ENCODE results near the gene ANKRD45. TPM values are rescaled to one million over a fixed set of nuclear protein-coding genes. Genes with fewer than 3 reads are reported as not detected.
"Not testable (repeated sequence)": the region's sequence is repeated elsewhere in the genome, so short reads cannot be mapped to it uniquely, and the experiment has no call there.

Gene ANKRD45
- total RNA-seq, 1 donor from 2014 or later = 2.3 TPM

DNA sequence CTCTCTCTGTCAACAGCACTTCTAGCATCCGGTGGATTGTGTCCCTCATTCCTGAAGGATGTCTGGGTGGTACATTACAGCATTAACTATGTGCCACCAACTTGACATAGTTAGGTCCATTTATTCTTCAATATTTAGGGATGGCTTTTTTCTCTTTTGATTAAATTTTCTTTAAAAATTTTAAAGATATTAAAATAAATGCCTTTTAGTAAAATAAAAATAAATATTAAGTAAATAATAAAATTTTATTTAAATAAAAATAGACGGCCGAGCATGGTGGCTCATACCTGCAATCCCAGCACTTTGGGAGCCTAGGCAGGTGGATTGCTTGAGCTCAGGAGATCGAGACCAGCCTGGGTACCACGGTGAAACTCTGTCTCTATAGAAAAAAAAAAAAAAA is 35.5 kb upstream of the ANKRD45 start:
- Histone ChIP-seq H3K36me3 (no peaks in the 10 kb centered on the region), H3K27ac (no peak overlapping the region), H3K79me2 (ENCODE audit: low read depth) (no peaks in the 10 kb centered on the region), H3K9ac (no peak overlapping the region), H3K27me3 (peaks cover 12% of the 10 kb centered on the region), H3F3A (ENCODE audit: low read depth) (no peaks in the 10 kb centered on the region), H3K4me3 (no peak overlapping the region), H4K20me1 (ENCODE audit: low read depth) (no peaks in the 10 kb centered on the region), H3K4me1 (no peaks in the 10 kb centered on the region), H3K4me2 (no peak overlapping the region), H3K9me3 (ENCODE audit: low read depth) (no peaks in the 10 kb centered on the region), H2AFZ (replicated peaks) (no peak overlapping the region)
- Mint-ChIP-seq H3K36me3 (no peaks in the 10 kb centered on the region), H3K9me3 (no peaks in the 10 kb centered on the region), H3K4me1 (no peaks in the 10 kb centered on the region), H3K27ac (no peak overlapping the region), H3K4me3 (no peak overlapping the region), H3K27me3 (ENCODE audit: insufficient read depth, low read depth) (peaks cover 2% of the 10 kb centered on the region)
- no peak for DNase-seq (ENCODE audit: low spot score)
- TF ChIP-seq EZH2 (IDR thresholded peaks at IDR 0.05) (no peak), EZH2phosphoT487 (IDR thresholded peaks at IDR 0.05) (no peak)
- TF ChIP-seq, protein P1, sequence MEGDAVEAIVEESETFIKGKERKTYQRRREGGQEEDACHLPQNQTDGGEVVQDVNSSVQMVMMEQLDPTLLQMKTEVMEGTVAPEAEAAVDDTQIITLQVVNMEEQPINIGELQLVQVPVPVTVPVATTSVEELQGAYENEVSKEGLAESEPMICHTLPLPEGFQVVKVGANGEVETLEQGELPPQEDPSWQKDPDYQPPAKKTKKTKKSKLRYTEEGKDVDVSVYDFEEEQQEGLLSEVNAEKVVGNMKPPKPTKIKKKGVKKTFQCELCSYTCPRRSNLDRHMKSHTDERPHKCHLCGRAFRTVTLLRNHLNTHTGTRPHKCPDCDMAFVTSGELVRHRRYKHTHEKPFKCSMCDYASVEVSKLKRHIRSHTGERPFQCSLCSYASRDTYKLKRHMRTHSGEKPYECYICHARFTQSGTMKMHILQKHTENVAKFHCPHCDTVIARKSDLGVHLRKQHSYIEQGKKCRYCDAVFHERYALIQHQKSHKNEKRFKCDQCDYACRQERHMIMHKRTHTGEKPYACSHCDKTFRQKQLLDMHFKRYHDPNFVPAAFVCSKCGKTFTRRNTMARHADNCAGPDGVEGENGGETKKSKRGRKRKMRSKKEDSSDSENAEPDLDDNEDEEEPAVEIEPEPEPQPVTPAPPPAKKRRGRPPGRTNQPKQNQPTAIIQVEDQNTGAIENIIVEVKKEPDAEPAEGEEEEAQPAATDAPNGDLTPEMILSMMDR (IDR thresholded peaks at IDR 0.05) = no peak

DNA sequence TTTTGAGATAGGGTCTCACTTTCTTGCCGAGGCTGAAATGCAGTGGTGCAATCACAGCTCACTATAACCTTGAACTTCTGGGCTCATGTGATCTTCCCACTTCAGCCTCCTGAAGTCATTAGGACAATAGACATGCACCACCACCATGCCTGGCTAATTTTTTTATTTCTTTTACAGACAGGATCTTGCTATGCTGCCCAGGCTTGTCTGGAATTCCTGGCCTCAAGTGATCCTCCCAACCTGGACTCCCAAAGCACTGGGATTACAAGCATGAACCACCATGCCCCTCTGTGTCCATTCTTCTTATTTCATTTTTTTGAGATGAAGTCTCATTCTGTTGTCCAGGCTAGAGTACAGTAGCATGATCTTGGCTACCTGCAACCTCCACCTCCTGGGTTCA is 33.1 kb upstream of the ANKRD45 start:
- no peak overlapping the region for H3K4me3 Mint-ChIP-seq
- Histone ChIP-seq H3F3A (ENCODE audit: low read depth) (no peaks in the 10 kb centered on the region), H2AFZ (replicated peaks) (no peak overlapping the region), H3K4me2 (no peak overlapping the region), H3K36me3 (no peaks in the 10 kb centered on the region), H3K9ac (no peak overlapping the region), H3K27ac (no peak overlapping the region), H4K20me1 (ENCODE audit: low read depth) (no peaks in the 10 kb centered on the region), H3K27me3 (no peaks in the 10 kb centered on the region), H3K9me3 (ENCODE audit: low read depth) (no peaks in the 10 kb centered on the region), H3K79me2 (ENCODE audit: low read depth) (no peaks in the 10 kb centered on the region), H3K4me1 (no peaks in the 10 kb centered on the region), H3K4me3 (no peak overlapping the region)
- no peak overlapping the region for H3K27ac Mint-ChIP-seq
- no peak for TF ChIP-seq EZH2 (IDR thresholded peaks at IDR 0.05)
- TF ChIP-seq EZH2phosphoT487 (IDR thresholded peaks at IDR 0.05) = no peak
- TF ChIP-seq, protein P1 (IDR thresholded peaks at IDR 0.05) = no peak
- no peaks in the 10 kb centered on the region for H3K36me3 Mint-ChIP-seq
- H3K9me3 Mint-ChIP-seq = no peaks in the 10 kb centered on the region
- no peak for DNase-seq (ENCODE audit: low spot score)
- peaks cover 2% of the 10 kb centered on the region for H3K27me3 Mint-ChIP-seq (ENCODE audit: insufficient read depth, low read depth)
- H3K4me1 Mint-ChIP-seq = no peaks in the 10 kb centered on the region

DNA sequence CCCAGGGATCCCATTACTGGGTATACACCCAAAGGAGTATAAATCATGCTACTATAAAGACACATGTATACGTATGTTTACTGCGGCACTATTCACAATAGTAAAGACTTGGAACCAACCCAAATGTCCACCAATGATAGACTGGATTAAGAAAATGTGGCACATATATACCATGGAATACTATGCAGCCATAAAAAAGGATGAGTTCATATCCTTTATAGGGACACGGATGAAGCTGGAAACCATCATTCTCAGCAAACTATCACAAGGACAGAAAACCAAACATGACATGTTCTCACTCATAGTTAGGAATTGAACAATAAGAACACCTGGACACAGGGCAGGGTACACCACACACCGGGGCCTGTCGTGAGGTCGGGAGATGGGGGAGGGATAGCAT is 31.6 kb upstream of the ANKRD45 start:
- not testable (repeated sequence) for H4K20me1 ChIP-seq (ENCODE audit: low read depth); H2AFZ ChIP-seq (replicated peaks); H3K27me3 Mint-ChIP-seq (ENCODE audit: insufficient read depth, low read depth); H3K27ac Mint-ChIP-seq; H3F3A ChIP-seq (ENCODE audit: low read depth); DNase-seq (ENCODE audit: low spot score); H3K9me3 Mint-ChIP-seq; H3K4me1 ChIP-seq; H3K79me2 ChIP-seq (ENCODE audit: low read depth); H3K4me2 ChIP-seq; H3K4me3 ChIP-seq; H3K36me3 Mint-ChIP-seq; H3K9ac ChIP-seq; H3K9me3 ChIP-seq (ENCODE audit: low read depth); H3K27me3 ChIP-seq; H3K4me1 Mint-ChIP-seq; H3K4me3 Mint-ChIP-seq; H3K36me3 ChIP-seq; H3K27ac ChIP-seq

DNA sequence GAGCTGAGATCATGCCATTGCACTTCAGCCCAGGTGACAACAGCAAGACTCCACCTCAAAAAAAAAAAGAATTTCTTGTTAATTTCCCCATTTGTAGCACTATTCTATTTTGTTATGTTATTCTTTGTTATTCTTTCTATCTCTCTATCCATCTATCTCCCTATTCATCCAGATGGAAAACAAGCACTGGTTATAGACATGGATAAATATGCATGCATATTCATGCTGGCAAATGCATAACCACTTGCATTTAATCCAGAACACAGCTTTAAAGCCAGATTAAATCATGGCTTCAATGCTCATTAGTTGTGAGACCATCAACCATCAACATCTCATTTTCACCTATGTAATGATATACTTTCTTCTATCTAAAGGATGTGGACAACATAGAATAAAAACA is 23.6 kb upstream of the ANKRD45 start:
- no peaks in the 10 kb centered on the region for H3K4me1 ChIP-seq
- no peaks in the 10 kb centered on the region for H3K9me3 Mint-ChIP-seq
- no peak overlapping the region for H3K27ac Mint-ChIP-seq
- H3K4me3 ChIP-seq = no peak overlapping the region
- no peaks in the 10 kb centered on the region for H3K36me3 ChIP-seq
- H3K9me3 ChIP-seq (ENCODE audit: low read depth) = no peaks in the 10 kb centered on the region
- no peak overlapping the region for H3K9ac ChIP-seq
- no peak overlapping the region for H3K4me3 Mint-ChIP-seq
- H3K27me3 ChIP-seq = no peaks in the 10 kb centered on the region
- no peaks in the 10 kb centered on the region for H3K79me2 ChIP-seq (ENCODE audit: low read depth)
- peaks cover 5% of the 10 kb centered on the region for H3K4me1 Mint-ChIP-seq
- H3K4me2 ChIP-seq = no peak overlapping the region
- H3K36me3 Mint-ChIP-seq = no peaks in the 10 kb centered on the region
- H2AFZ ChIP-seq (replicated peaks) = no peak overlapping the region
- DNase-seq (ENCODE audit: low spot score) = no peak
- no peak overlapping the region for H3K27ac ChIP-seq
- no peaks in the 10 kb centered on the region for H4K20me1 ChIP-seq (ENCODE audit: low read depth)
- TF ChIP-seq EZH2phosphoT487 (IDR thresholded peaks at IDR 0.05) (no peak), EZH2 (IDR thresholded peaks at IDR 0.05) (no peak)
- TF ChIP-seq, protein P1 (IDR thresholded peaks at IDR 0.05) = no peak
- no peaks in the 10 kb centered on the region for H3F3A ChIP-seq (ENCODE audit: low read depth)
- peaks cover 4% of the 10 kb centered on the region for H3K27me3 Mint-ChIP-seq (ENCODE audit: insufficient read depth, low read depth)
